ENCODE data around the gene TMEM126A.
"Not testable (repeated sequence)": the region's sequence is repeated elsewhere in the genome, so short reads cannot be mapped to it uniquely, and the experiment has no call there.

TMEM126A gene

DNA sequence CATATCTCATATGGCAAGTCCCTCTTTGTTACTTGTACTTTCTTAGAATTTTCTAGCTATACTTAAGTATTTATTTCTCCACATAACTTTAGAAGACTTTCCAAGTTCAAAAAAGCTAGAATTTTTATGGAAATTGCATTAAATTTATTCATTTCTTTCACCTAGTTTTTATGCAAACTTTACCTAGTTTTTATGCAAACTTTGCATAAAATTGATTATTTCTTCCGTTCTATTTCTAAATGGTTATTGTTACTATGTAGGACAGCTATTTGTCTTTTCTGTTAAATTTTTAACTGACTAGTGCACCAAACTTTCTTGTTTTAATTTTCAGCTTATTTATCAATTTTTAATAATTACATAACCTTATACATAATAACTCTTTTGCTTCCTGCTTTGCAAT is 20.4 kb downstream of the TMEM126A start:
- Histone ChIP-seq H3K36me3 (ENCODE audit: control insufficient read depth, insufficient read depth, low read length) (no peaks in the 10 kb centered on the region), H3K4me1 (ENCODE audit: control insufficient read depth, insufficient read depth, low read length) (no peaks in the 10 kb centered on the region), H3K4me3 (ENCODE audit: insufficient read depth, low read depth, low read length) (no peak overlapping the region), H3K9me3 (ENCODE audit: control insufficient read depth, low read length) (no peaks in the 10 kb centered on the region), H3K27me3 (ENCODE audit: control insufficient read depth, insufficient read depth, low read length, poor library complexity, severe bottlenecking) (no peaks in the 10 kb centered on the region), H3K27ac (ENCODE audit: insufficient read depth, low read depth, low read length, poor library complexity, severe bottlenecking) (no peak overlapping the region)
- WGBS, 2 experiments = no CpG with 5 or more reads among the region's 1 CpG

DNA sequence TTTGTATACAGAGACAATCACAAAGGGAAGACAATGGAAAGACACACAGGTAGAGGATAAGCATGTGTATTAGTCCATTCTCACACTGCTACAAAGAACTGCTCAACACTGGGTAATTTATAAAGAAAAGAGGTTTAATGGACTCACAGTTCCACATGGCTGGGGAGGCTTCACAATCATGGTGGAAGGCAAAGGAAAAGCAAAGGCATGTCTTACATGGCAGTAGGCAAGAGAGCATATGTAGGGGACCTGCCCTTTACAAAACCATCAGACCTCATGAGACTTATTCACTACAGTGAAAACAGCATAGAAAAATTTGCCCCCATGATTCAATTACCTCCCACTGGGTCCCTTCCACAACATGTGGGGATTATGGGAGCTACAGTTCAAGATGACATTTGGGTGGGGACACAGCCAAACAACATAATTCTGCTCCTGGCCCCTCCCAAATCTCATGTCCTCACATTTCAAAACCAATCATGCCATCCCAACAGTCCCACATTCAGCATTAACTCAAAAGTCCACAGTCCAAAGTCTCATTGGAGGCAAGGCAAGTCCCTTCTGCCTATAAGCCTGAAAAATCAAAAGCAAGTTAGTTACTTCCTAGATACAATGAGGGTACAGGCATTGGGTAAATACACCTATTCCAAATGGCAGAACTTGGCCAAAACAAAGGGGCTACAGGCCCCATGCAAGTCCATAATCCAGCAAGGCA is 23.3 kb downstream of the TMEM126A start:
- H3K9me3 ChIP-seq (ENCODE audit: control insufficient read depth, low read length); H3K36me3 ChIP-seq (ENCODE audit: control insufficient read depth, insufficient read depth, low read length); H3K27me3 ChIP-seq (ENCODE audit: control insufficient read depth, insufficient read depth, low read length, poor library complexity, severe bottlenecking); H3K27ac ChIP-seq (ENCODE audit: insufficient read depth, low read depth, low read length, poor library complexity, severe bottlenecking); H3K4me1 ChIP-seq (ENCODE audit: control insufficient read depth, insufficient read depth, low read length); H3K4me3 ChIP-seq (ENCODE audit: insufficient read depth, low read depth, low read length): not testable (repeated sequence)

DNA sequence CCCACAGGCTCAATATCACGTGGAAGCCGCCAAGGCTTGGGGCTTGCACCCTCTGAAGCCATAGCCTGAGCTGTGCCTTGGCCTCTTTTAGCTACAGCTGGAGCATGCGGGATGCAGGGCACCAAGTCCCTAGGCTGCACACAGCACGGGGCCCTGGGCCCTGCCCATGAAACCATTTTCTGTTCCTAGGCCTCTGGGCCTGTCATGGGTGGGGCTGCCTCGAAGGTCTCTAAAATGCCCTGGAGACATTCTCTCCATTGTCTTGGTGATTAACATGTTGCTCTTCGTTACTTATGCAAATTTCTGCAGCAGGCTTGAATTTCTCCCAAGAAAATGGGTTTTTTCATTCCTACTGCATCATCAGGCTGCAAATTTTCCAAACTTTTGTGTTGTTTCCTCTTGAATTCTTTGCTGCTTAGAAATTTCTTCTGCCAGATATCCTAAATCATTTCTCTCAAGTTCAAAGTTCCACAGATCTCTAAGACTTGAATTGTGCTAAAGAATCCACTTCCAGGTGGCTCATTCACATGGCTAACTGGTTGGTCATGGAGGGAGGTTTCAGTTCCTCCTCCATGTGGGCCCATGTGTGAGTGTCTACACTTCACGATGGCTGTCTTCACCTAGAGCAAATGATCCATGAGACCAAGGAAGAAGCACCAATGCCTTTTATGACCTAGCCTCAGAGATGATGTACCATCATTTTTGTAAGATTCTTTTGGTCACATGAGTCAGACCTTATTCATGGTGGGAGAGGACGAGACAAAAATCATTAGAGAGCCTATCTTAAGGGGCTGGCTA is 24.5 kb downstream of the TMEM126A start:
- Histone ChIP-seq H3K9me3 (ENCODE audit: control insufficient read depth, low read length) (no peaks in the 10 kb centered on the region), H3K36me3 (ENCODE audit: control insufficient read depth, insufficient read depth, low read length) (no peaks in the 10 kb centered on the region)
- WGBS, 2 experiments = 82 to 87% methylated on average over 8 of the region's 8 CpGs

DNA sequence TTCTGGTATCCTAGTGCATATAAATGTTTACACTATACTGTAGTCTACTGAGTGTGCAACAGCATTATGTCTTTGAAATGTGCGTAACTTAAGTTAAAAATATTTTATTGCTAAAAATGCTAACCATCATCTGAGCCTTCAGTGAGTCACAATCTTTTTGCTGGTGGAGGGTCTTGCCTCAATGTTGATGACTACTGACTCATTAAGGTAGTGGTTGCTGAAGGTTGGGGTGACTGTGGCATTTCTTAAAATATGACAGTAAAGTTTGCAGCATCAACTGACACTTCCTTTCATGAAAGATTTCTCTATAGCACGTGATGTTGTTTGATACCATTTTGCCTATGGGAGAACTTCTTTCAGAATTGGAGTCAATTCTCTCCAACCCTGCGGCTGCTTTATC is 25.6 kb downstream of the TMEM126A start:
- no peaks in the 10 kb centered on the region for H3K9me3 ChIP-seq (ENCODE audit: control insufficient read depth, low read length)
- no peak overlapping the region for H3K4me3 ChIP-seq (ENCODE audit: insufficient read depth, low read depth, low read length)
- no peak overlapping the region for H3K27ac ChIP-seq (ENCODE audit: insufficient read depth, low read depth, low read length, poor library complexity, severe bottlenecking)
- H3K4me1 ChIP-seq (ENCODE audit: control insufficient read depth, insufficient read depth, low read length) = no peaks in the 10 kb centered on the region
- H3K36me3 ChIP-seq (ENCODE audit: control insufficient read depth, insufficient read depth, low read length) = no peaks in the 10 kb centered on the region
- H3K27me3 ChIP-seq (ENCODE audit: control insufficient read depth, insufficient read depth, low read length, poor library complexity, severe bottlenecking) = no peaks in the 10 kb centered on the region
- 96 to 100% methylated on average over 3 of the region's 3 CpGs for whole genome bisulfite sequencing, 2 experiments

More for the DNA sequence above, 24.5 kb downstream of the TMEM126A start:
- Histone ChIP-seq H3K27me3 (ENCODE audit: control insufficient read depth, insufficient read depth, low read length, poor library complexity, severe bottlenecking) (no peaks in the 10 kb centered on the region), H3K4me1 (ENCODE audit: control insufficient read depth, insufficient read depth, low read length) (no peaks in the 10 kb centered on the region), H3K27ac (ENCODE audit: insufficient read depth, low read depth, low read length, poor library complexity, severe bottlenecking) (no peak overlapping the region), H3K4me3 (ENCODE audit: insufficient read depth, low read depth, low read length) (no peak overlapping the region)

DNA sequence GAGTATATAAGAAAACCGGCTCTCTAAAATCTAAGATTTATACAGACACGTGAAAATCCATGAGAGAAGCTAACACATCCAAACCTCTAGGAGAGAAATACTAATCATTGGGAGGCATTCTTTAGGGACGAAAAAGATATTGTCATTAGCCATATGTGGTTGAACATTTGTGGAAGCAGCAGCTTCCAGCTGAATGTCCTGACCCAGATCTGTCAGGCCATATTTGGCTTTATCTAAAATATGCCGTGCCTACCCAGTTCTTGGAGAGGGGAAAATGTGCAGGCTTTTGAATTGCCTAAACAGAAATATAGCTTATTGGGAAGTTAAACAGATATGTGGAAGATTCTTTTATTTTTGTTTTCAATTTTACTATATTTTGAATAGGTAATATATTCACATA is 31.8 kb downstream of the TMEM126A start:
- Histone ChIP-seq H3K27me3 (ENCODE audit: control insufficient read depth, insufficient read depth, low read length, poor library complexity, severe bottlenecking) (no peaks in the 10 kb centered on the region), H3K36me3 (ENCODE audit: control insufficient read depth, insufficient read depth, low read length) (no peaks in the 10 kb centered on the region), H3K4me3 (ENCODE audit: insufficient read depth, low read depth, low read length) (no peak overlapping the region), H3K9me3 (ENCODE audit: control insufficient read depth, low read length) (no peaks in the 10 kb centered on the region), H3K4me1 (ENCODE audit: control insufficient read depth, insufficient read depth, low read length) (peaks cover 2% of the 10 kb centered on the region), H3K27ac (ENCODE audit: insufficient read depth, low read depth, low read length, poor library complexity, severe bottlenecking) (no peak overlapping the region)
- 76 to 81% methylated on average over 4 of the region's 4 CpGs for WGBS, 2 experiments

DNA sequence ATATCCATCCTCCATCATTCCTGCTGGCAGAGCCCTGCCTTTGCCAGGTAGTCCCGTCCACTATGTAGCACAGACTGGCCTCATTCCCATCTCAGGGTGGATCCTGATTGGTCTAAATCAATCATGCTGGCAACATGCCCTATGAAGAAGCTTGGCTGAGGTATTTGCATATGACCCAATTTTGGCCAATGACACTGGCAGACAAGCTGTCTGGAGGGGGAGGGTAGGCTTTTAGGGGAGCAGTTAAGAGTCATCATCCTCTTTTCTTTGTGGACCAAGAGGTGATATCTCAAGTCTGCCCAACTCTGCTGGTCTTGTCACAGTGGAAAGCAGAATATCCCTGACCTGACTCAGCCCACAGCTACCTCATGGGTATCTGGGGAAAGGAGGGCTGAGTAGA is 33.1 kb downstream of the TMEM126A start:
- 74 to 81% methylated on average over 1 of the region's 1 CpG for WGBS, 2 experiments

DNA sequence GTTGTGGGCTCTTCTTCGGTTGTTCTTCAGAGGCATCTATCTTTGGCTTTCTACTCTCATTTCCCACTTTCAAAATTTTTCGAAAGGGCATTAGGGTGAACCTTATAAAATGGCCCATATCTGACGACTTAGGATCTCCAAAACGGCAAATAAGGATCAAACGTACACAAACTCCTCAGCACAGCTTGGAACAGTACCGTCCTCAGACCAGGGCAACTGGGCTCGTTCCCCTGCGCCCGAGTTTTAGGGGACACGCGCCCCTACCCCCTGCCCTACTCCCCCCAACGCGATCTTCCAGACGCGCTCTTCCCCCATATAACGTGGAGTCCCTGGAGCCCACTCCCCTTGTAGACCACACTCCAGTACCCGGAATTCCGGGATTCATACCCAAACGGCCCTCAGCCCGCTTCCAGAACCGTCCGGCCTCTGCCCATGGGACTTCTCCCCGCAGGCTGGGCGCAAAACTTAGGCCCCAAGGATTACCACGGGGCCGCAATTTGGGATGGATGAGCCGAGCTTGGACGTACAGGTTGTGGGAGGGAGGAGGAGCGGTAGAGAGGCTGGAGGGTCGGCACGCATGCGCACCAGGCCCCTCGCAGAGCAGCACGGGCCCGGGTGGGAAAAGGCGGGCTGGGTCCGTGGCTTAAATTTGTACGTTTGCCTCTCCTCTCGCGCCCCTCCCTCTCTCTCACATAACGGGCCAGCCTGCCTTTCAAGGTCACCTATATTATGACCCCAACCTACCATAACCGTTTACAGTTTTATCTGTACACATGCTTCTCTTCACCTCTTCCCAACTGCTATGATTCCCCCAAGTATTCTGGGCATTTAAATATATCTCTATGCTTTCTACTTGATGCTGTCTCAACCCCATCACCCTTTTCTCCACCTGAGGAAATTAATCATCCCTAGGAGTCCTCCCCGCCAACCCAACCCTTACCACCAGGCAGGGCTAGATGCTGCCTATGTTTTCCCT is 34.9 kb downstream of the TMEM126A start:
- H3K4me3 ChIP-seq (ENCODE audit: insufficient read depth, low read depth, low read length) = no peak overlapping the region
- 95 to 96% methylated on average over 42 to 43 of the region's 43 CpGs for WGBS, 2 experiments
- no peaks in the 10 kb centered on the region for H3K36me3 ChIP-seq (ENCODE audit: control insufficient read depth, insufficient read depth, low read length)
- peaks cover 2% of the 10 kb centered on the region for H3K4me1 ChIP-seq (ENCODE audit: control insufficient read depth, insufficient read depth, low read length)
- H3K9me3 ChIP-seq (ENCODE audit: control insufficient read depth, low read length) = no peaks in the 10 kb centered on the region
- H3K27me3 ChIP-seq (ENCODE audit: control insufficient read depth, insufficient read depth, low read length, poor library complexity, severe bottlenecking) = no peaks in the 10 kb centered on the region
- no peak overlapping the region for H3K27ac ChIP-seq (ENCODE audit: insufficient read depth, low read depth, low read length, poor library complexity, severe bottlenecking)

More for the DNA sequence above, 33.1 kb downstream of the TMEM126A start:
- Histone ChIP-seq H3K27me3 (ENCODE audit: control insufficient read depth, insufficient read depth, low read length, poor library complexity, severe bottlenecking) (no peaks in the 10 kb centered on the region), H3K9me3 (ENCODE audit: control insufficient read depth, low read length) (no peaks in the 10 kb centered on the region), H3K4me1 (ENCODE audit: control insufficient read depth, insufficient read depth, low read length) (peaks cover 2% of the 10 kb centered on the region), H3K27ac (ENCODE audit: insufficient read depth, low read depth, low read length, poor library complexity, severe bottlenecking) (no peak overlapping the region), H3K36me3 (ENCODE audit: control insufficient read depth, insufficient read depth, low read length) (no peaks in the 10 kb centered on the region), H3K4me3 (ENCODE audit: insufficient read depth, low read depth, low read length) (no peak overlapping the region)

DNA sequence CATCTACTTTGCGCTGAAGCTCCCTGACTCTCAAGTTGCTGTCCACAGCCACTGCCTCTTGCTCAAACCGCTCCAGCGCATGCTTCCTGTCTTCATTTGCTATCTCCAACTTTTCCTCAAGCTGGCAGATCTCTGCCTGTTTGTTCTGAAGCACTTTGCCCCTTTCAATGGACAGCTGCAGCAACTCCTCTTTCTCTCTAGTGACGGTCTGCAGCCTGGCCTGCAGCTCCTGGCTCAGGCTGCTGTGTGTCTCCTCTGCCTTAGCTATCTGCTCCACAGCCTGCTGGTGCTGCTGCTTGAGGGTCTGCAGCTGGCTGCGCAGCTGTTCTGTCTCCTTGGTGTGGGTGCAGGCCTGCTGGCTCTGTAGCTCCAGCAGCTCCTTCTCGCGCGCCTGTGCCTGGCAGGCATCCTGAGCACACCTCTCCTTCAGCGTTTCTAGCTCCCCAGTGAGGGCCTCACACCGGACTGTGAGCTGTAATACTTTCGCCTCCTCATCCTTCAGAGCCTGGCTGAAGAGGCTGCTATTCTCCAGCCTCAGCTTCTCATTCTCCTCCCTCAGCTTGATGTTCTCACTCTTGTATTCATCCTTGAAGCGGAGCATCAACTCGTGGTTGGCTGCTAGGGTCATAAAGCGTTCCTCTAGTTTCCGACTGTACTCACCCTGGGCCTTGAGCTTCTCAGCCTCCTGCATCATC is 37.5 kb downstream of the TMEM126A start:
- no peaks in the 10 kb centered on the region for H3K9me3 ChIP-seq (ENCODE audit: control insufficient read depth, low read length)
- H3K4me1 ChIP-seq (ENCODE audit: control insufficient read depth, insufficient read depth, low read length) = no peaks in the 10 kb centered on the region
- no peak overlapping the region for H3K27ac ChIP-seq (ENCODE audit: insufficient read depth, low read depth, low read length, poor library complexity, severe bottlenecking)
- H3K36me3 ChIP-seq (ENCODE audit: control insufficient read depth, insufficient read depth, low read length) = no peaks in the 10 kb centered on the region
- H3K27me3 ChIP-seq (ENCODE audit: control insufficient read depth, insufficient read depth, low read length, poor library complexity, severe bottlenecking) = no peaks in the 10 kb centered on the region
- no peak overlapping the region for H3K4me3 ChIP-seq (ENCODE audit: insufficient read depth, low read depth, low read length)
- 90 to 92% methylated on average over 15 of the region's 15 CpGs for WGBS, 2 experiments

DNA sequence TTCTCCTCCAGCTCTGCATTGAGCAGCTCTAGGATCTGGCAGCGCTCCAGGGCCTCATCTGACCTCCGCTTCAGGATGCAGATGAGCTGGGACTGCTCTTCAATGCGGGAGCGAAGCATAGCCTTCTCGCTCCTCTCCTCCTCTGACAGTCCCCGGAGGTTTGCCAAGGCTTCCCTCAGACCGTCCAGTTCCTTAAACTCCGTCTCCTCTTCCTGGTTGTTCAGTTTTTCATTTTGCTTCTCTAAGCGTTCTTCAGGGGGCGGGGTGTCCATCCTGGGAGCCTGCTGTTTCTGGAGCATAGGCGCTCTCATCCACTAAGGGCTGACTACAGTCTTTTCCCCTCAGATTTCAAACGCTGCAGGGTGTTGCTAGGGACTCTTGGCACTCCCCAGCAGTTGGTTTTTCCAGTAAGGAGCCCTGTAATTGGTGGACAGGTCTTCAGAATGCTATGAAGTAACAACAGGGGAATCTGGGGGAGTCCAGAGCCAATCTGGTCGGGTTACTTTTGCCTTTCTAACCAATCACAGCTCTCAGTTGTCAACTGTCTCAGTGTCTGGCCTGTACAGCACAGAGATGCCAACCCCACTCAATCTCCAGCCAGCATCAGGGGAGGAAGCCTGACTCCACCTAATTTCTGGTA is 38.2 kb downstream of the TMEM126A start, which contains the start of gene CCDC89:
TSS of gene CCDC89 (minus strand) at position 376 of the 640 bp plus-strand sequence. CDS start at position 311, 65 bp downstream.
- Histone ChIP-seq H3K27ac (ENCODE audit: insufficient read depth, low read depth, low read length, poor library complexity, severe bottlenecking) (no peak within 1 kb of the TSS), H3K36me3 (ENCODE audit: control insufficient read depth, insufficient read depth, low read length) (no peaks in the 10 kb centered on the region), H3K4me3 (ENCODE audit: insufficient read depth, low read depth, low read length) (no peak within 1 kb of the TSS), H3K27me3 (ENCODE audit: control insufficient read depth, insufficient read depth, low read length, poor library complexity, severe bottlenecking) (no peaks in the 10 kb centered on the region), H3K4me1 (ENCODE audit: control insufficient read depth, insufficient read depth, low read length) (no peaks in the 10 kb centered on the region), H3K9me3 (ENCODE audit: control insufficient read depth, low read length) (no peaks in the 10 kb centered on the region)
- WGBS, 2 experiments = 90 to 93% methylated on average over 13 of the region's 13 CpGs
